ENCODE data around the gene RASEF. TPM values are rescaled to one million over a fixed set of nuclear protein-coding genes. Genes with fewer than 3 reads are reported as not detected.

Gene RASEF
- total RNA-seq, 1 experiment from 2014 or later: 2.2 TPM

GRCh38 chr9:83024506-83025125 is 38.3 kb downstream of the RASEF start:
- TF ChIP-seq CTCF (conservative IDR thresholded peaks at IDR 0.05): no peak
- WGBS (ENCODE audit: extremely low coverage, insufficient read length, low lambda C conversion rate): no CpG with 5 or more reads among the region's 7 CpGs
- no peak overlapping the region for H3T11ph ChIP-seq (ENCODE audit: low read length)
- Mint-ChIP-seq H3K36me3 (ENCODE audit: insufficient read depth in 1 of 3, low read depth in 3 of 3) (no peaks in the 10 kb centered on the region), H3K9me3 (no peaks in the 10 kb centered on the region), H3K4me1 (peaks cover 4 to 5% of the 10 kb centered on the region in 2 experiments; a peak in 3 of 4 replicates), H3K27me3 (ENCODE audit: low read depth) (no peaks in the 10 kb centered on the region), H3K27ac (no peak overlapping the region), H3K4me3 (no peak overlapping the region)
- H3K14ac ChIP-seq (ENCODE audit: insufficient read depth, low read length): no peak overlapping the region
- H4K8ac ChIP-seq (replicated peaks; ENCODE audit: insufficient read length, low read depth, low read length): no peak overlapping the region
- no peak overlapping the region for H2BK12ac ChIP-seq (ENCODE audit: insufficient read length, low read depth, low read length)
- no peak overlapping the region for H2AK5ac ChIP-seq (ENCODE audit: insufficient read length, low read length)
- no peaks in the 10 kb centered on the region for H4K20me1 ChIP-seq (ENCODE audit: control insufficient read depth, insufficient read depth, insufficient read length)
- no peak overlapping the region for H3K56ac ChIP-seq (ENCODE audit: insufficient read length, low read depth, low read length)
- H3K79me1 ChIP-seq (ENCODE audit: insufficient read depth, low read depth, low read length, poor library complexity, severe bottlenecking): no peaks in the 10 kb centered on the region
- no peak overlapping the region for H3K4me2 ChIP-seq (ENCODE audit: insufficient read depth, insufficient read length, low read length)
- no peaks in the 10 kb centered on the region for H3K23me2 ChIP-seq (ENCODE audit: insufficient read length, low read depth, low read length, poor library complexity, severe bottlenecking)
- H2BK15ac ChIP-seq (ENCODE audit: low read depth, low read length): no peak overlapping the region
- H3K27ac ChIP-seq (ENCODE audit: insufficient read length, low read depth, low read length): no peak overlapping the region
- no peaks in the 10 kb centered on the region for H3K9me3 ChIP-seq (ENCODE audit: control insufficient read depth, low read depth, low read length)
- no peak for DNase-seq
- H2BK5ac ChIP-seq (ENCODE audit: insufficient read length, low read length): no peak overlapping the region
- no peaks in the 10 kb centered on the region for H3K4me1 ChIP-seq (ENCODE audit: insufficient read depth, low read length)
- H4K91ac ChIP-seq (ENCODE audit: insufficient read length, low read depth, low read length): no peak overlapping the region
- no peaks in the 10 kb centered on the region for H3K27me3 ChIP-seq (ENCODE audit: insufficient read depth, low read length)
- no peaks in the 10 kb centered on the region for H3K79me2 ChIP-seq (ENCODE audit: insufficient read depth, low read length)
- H3K18ac ChIP-seq (ENCODE audit: insufficient read length, low read depth, low read length): no peak overlapping the region
- no peak overlapping the region for H3K9ac ChIP-seq (ENCODE audit: extremely low read depth, insufficient read length, low read length)
- no peak overlapping the region for H2BK20ac ChIP-seq (ENCODE audit: low read depth, low read length, poor library complexity, severe bottlenecking)
- H3K4ac ChIP-seq (ENCODE audit: low read depth, low read length): no peak overlapping the region
- H2AFZ ChIP-seq (ENCODE audit: low read length): no peak overlapping the region
- H3K23ac ChIP-seq (ENCODE audit: insufficient read length, low read depth, low read length): no peak overlapping the region
- no peak overlapping the region for H4K5ac ChIP-seq (ENCODE audit: insufficient read length, low read depth, low read length)
- no peak overlapping the region for H2BK120ac ChIP-seq (ENCODE audit: low read depth, low read length, poor library complexity, severe bottlenecking)

Measured in H9 (cell line).